Stimulated activated CD4-positive, alpha-beta T cell treated with anti-CD3 and anti-CD28 coated beads, Interleukin-2, amount 100 ng/mL, for 48 hours (primary cell): ENCODE results near the gene UCHL1.
"Not testable (repeated sequence)": the region's sequence is repeated elsewhere in the genome, so short reads cannot be mapped to it uniquely, and the experiment has no call there.

ENCODE experiments used
- DNase-seq, 2 donors: peaks; one replicate each; pipeline ENCODE4 v3.0.0-alpha.2; 2020

Gene UCHL1

DNA sequence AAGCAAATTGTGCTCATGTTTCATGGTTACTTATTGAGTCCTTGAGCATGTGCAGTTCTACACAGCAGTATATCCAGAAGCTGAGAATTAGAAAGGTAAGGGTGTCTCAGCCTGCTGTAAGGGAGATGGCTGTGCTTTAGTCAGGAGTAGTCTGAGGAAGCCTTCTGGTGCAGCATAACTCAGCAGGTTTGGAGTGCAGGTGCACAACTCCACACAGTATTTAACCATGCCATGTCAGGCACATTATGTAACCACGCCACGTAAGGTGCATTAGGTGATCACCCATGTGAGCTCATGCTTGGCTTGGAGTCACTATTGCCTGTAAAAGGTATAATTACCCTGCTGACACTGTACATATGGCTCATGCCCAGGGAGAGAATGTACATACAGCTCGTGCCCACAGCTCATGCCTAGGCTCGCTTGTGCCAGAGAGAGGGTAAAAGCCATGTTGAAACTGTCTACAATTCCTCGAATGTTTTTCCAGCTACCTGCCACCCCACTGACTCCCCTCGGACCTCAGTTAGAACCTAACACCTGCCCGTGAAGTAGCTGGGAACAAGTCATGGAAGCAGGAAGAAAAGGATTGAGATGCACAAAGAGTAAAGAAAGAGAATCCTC lies 37.8 kb downstream of the UCHL1 start:
- no peak for DNase-seq

DNA sequence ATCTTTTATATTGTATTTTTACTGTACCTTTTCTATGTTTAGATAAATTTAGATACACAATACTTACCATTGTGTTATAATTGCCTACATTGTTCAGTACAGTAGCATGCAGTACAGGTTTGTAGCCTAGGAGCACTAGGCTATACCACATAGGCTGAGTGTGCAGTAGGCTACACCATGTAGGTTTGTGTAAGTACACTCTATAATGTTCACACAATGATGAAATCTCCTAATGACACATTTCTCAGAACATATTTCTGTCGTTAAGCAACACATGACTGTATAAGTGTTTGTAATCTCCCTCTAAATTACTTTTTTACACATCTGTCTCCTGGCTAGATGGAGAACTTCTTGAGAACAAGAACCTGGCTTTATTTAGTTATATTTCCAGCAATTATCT lies 40.3 kb downstream of the UCHL1 start:
- no peak for DNase-seq

DNA sequence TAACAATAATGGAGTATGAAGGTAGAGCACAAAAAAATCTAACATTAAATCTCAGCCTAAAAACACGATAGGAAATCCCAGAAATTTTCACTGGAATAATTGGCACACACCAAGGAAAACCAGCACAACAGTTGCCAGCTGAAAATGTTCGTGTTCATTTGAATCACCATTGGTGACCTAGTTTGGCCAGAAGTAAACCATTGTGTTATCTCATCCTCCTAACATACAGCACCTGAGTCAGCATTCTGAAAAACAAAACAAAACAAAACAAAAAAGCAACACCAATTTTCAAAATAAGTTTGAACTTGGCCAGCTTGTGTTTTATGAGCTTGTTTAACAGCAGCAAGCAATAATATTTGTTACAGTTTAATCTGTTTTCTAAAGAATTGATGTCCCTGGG lies 41.1 kb downstream of the UCHL1 start:
- DNase-seq, result no peak

DNA sequence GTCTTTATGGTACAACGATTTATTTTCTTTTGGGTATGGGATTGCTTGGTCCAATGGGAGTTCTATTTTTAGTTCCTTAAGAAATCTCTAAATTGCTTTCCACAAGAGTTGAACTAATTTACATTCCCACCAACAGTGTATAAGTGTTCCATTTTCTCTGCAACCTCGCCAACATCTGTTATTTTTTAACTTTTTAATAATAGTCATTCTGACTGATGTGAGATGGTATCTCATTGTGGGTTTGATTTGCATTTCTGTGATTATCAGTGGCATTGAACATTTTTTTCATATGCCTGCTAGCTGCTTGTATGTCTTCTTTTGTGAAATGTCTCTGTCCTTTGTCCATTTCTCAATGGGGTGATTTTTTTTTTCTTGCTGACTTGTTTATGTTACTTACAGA lies 42.8 kb downstream of the UCHL1 start:
- DNase-seq, result no peak

DNA sequence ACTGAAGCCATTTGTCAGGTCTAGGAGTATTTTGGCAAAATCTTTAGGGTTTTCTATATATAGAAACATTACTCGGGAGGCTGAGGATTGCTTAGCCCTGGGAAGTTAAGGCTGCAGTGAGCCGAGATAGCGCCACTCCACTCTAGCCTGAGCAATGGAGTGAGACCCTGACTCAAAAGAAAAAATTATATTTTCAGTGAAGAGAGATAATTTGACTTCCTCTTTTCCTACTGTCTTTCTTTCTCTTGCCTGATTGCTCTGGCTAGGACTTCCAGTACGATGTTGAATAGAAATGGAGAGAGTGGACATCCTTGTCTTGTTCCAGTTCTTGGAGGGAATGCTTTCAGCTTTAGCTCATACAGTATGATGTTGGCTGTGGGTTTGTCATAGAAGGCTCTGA lies 44.4 kb downstream of the UCHL1 start:
- DNase-seq, result no peak

DNA sequence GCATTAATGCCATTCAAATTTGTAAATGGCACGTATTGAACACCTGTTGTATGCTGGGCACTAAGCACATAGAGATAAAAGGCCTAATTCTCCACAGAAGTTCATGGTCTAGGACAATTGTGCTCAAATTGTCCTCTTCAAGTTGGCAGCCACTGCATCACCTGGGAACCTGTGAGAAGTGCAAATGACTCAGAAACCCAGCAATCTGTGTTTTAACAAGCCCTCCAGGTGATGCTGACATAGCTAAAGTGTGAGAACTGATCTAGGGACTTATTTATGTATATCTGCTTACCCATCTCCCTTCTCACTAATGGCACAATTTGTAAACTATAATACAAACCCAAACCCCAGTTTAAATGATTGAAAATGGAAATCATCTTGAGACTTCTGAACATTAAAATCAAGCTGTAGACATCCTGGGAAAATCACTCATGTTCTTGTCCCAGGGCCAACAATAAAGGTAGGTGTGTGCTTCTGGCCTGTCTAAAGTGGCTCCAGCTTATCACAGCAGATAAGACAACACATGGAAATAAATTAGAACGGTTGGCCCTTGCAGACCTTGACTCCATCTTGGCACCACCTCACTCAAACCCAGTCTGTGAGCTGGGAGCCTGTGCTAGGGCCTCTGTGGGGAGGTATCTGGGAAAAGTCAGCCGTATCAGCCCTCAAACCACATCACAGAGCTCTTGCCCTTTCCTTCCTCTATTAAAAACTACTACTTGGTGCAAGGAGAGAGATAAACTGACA lies 46.8 kb downstream of the UCHL1 start:
- no peak for DNase-seq

DNA sequence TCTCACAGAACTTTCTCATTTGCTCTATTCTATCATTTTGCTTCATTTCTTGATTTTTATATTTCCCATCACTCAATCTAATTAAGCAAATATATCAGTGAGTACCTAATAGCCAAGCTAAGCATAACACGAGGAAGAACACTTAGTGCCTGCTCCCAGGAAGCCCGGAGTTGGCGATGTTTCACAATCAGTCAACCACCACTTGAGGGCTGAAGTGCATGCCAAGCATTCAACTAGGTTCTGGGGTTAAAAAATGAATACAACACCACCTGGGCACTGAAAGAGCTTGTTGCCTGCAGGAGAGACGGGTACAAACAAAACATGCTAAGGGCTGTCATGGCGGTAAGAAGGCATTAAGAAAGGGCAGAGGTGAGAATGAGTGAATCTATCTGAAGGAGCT lies 47.5 kb downstream of the UCHL1 start:
- DNase-seq, result no peak

DNA sequence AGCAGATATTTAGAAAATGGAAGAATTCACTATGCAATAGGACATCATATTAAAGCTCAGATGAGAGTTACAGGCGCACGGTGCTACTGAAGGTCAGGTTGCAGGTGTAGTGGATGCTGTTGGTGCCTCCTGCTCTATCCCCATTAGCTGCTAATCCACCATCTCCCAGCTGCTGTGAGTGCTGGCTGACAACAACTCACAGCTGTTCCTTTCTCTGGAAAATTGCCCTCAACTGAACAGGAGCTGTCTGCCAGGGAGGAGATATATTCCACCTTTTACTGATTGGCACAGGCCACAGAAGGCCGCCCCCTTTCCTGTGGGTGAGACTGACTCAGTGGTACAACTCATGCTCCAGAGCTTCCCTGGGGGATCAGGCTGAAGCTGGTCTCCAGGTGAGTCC lies 48.7 kb downstream of the UCHL1 start:
- DNase-seq, result no peak

DNA sequence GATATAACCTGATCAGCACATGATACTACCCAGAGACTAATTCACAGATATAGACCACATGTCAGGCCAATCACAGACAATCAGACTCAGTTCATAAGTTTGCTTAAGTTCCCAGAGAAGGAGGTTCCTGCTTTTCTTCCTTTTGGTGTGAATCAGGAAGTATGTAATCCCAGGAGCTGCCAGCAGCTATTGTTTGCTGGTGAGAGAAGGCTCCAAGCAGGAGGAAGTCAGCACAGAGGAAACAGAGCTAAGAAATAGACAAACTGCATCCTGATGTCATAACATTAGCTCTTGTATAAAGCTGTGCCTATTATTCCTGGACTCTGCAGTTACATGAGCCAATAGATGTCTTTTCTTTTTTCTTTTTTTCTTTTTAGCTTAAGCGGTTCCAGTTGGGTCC lies 50.9 kb downstream of the UCHL1 start:
- DNase-seq, result no peak

DNA sequence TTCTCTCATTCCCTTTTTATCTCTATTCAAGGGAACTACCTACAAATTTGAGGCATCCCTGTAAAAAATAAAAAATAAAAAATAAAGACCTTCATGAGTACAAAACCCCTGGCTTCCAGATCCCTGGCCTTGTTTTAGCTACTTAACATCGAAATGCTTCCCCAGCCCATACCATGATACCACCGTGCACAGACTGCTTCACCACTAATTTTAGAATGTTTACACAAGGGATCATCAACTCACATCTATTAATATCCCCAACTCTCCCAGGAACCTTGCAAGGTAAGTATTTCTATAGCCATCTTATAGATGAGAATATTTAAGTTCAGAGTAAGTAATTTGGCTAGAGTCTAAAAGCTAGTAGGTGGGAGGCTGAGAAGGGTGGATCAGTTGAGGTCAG lies 51.7 kb downstream of the UCHL1 start:
- DNase-seq, result no peak

DNA sequence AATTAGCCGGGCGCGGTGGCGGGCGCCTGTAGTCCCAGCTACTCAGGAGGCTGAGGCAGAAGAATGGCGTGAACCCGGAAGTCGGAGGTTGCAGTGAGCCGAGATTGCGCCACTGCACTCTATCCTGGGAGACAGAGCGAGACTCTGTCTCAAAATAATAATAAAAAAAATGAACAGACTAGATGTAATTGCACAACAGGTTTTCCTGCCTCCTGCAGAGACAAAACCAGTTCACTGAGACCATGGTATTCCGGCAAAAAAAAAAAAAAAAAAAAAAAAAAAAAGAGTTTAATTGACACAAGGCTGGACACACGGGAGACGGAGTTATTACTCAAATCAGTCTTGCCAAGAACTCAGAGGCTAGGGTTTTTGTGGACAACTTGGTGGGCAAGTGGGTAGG lies 58.7 kb downstream of the UCHL1 start:
- DNase-seq, result not testable (repeated sequence)

DNA sequence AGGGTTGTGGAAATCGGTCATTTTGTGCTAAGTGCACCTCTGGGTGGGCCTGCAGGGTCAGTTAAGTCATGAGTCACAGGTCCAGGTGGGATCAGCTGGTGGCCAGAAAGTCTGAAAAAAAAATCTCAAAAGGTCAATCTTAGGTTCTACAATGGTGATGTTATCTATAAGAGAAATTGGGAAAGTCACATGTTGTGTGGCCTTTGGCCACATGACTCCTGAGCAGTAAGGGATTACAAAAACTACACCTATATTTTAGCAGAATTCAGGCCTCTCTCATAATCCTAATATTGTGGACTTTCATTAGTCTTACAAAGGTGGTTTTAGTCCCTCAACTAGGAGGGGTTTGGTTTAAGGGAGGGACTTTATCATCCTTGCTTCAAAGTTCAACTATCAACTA lies 59.1 kb downstream of the UCHL1 start:
- DNase-seq, result no peak
